Measurements from ENCODE around the gene ERRFI1.

ERRFI1 gene

GRCh38 chr1:8019229-8019620, 6.9 kb downstream of the ERRFI1 start:
- no peak for DNase-seq (ENCODE audit: low read depth in 3 of 3)

DNA sequence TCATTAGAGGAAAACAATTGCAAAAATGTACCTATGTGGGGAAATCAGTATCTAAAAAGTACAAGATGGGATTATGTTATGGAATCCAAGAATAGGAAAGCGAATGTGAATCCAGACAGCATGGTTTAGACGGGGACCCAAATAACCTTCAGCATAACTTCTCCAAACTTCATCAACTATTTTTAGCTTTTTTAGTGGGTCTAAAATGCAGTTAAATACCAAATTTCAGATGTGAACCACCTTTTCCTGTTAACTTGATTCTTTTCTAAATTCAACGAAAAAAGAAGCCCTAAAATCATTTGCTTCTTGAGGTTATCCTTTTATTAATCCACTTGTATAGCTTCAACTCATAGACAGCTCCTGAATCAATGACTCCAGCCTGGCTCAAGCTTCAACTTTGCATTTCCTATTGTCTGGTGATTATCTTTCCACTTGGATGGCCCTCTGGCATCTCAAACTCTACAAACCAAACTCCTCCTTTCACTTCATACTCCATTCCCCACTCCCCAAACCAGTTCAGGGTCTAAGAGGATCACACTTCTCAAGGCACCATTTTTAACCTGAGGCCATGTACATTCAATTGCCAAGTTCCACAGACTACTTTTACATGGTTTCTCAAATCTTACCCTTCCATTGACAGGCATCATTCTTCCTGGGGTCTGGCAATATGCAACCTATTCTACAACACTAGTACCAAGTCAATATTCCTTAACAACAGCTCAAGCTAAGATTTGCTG, 7.4 kb downstream of the ERRFI1 start:
- DNase-seq (ENCODE audit: low read depth in 3 of 3), result no peak

GRCh38 chr1:8017495-8018197, 8.5 kb downstream of the ERRFI1 start:
- no peak for DNase-seq (ENCODE audit: low read depth in 3 of 3)

DNA sequence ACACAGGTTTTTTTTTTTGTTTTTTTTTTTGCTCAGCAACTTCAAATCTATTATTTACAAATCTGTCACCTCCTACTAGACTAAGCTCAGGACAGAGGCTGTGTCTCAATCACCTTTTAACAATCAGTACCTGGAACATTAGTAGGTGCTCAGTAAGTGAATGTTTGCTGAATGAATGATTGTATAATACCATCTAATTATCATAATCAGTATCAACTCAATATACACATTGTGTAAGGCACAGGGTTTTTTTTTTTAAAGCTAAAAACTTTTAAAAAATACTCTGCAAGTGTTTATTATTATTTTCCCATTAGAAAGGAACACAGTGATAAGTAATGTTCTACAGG, 9.2 kb downstream of the ERRFI1 start:
- no peak for DNase-seq (ENCODE audit: low read depth in 3 of 3)

GRCh38 chr1:8016210-8016894, 9.8 kb downstream of the ERRFI1 start:
- DNase-seq (ENCODE audit: low read depth in 3 of 3), result no peak

GRCh38 chr1:8015809-8016165, 10.3 kb downstream of the ERRFI1 start:
- no peak for DNase-seq (ENCODE audit: low read depth in 3 of 3)

GRCh38 chr1:8015036-8015808, 10.9 kb downstream of the ERRFI1 start:
- no peak for DNase-seq (ENCODE audit: low read depth in 3 of 3)

DNA sequence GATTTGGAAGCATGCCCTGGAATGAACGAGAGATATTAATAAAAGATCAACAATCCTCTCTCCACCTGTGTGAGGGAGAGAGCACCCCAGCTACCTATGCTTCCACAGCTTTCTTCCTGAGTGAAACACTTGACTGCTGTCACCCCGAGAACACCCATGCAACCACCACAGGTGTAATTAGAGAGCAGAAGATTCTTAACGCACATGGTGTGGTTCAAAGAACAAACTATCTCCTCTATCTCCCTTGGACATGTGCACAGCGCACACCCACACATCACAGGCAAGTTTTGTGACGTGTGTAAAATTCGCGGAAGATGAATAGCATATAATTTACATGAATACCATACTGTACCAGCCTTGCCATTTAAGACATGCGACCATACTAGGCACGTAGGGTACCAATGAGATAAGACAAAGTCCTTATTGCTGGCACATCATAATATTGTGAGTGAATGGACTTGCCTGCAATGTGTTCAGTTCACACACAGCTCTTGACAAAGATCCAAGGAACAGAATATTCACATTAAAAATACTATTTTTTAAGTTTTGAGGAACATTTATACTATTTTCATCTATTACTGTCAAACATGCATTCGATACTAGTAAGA, 11.6 kb downstream of the ERRFI1 start:
- no peak for DNase-seq (ENCODE audit: low read depth in 3 of 3)

DNA sequence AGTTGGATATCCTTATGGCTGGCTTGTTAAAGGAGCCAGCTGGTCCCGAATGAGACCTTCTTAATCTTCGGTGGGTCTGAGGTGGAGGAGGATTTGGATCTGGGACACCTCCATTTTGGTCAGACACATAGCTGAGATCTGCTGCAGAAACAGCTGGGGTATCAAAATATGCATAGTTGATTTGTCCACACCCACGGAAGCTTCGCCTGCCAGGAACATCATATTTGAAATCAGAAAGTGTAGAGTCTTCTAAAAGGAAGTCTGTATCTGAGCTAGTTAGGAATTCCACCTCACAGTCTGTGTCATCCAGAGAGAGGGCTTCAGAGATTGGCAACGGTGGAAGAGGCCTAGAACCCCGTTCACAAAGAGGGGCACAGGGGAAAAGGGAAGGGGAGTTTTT, 12.3 kb downstream of the ERRFI1 start:
- DNase-seq (ENCODE audit: low read depth in 3 of 3), result no peak

GRCh38 chr1:8013399-8013798, 12.7 kb downstream of the ERRFI1 start:
- DNase-seq (ENCODE audit: low read depth in 3 of 3), result no peak

GRCh38 chr1:8012955-8013354, 13.2 kb downstream of the ERRFI1 start:
- DNase-seq (ENCODE audit: low read depth in 3 of 3), result no peak

DNA sequence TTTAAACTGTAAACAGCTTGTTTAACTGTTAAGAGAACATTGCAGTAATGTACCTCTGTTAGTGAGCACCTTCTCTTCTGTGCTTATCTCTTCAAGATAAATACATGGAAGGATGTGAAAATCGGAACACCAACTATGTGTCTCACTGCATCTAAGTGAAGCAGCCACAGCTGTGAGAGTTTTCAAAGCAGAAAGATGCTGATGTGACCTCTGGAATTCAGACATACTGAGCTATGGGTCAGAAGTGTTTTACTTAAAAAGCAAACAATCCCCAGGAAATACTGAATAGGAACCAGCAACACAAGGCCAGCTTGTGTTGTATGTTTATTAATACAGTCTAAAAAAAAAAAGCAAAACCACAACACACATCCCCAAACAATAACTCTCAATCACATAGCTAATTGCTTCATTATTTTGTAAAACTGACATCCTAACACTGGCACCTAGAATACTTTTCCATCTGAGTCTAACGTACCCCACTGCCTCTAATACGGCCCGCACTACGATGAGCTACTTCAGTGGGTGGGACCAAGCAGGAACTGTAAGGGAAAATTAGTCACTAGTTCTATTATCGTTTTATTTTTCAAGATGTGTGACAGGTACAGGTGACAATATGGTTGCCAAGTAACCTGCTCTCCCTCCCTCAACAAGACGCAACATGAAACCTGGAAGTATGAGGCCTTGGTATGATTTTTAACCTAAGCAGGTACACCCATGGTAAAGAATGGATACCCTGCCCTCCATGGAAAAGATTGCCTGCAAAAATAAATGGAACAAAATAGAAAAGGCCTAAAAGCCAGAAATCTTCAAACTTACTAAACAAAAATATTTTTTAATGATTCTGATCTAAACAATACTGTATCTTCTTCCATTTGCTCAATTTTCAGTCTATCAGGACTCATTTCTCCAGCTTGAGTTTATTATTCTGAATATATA, 13.9 kb downstream of the ERRFI1 start:
- no peak for DNase-seq (ENCODE audit: low read depth in 3 of 3)

- DNase-seq (ENCODE audit: low read depth in 3 of 3), result no peak
These were observed 15.1 kb downstream of the ERRFI1 start for GRCh38 chr1:8011016-8011415.

DNA sequence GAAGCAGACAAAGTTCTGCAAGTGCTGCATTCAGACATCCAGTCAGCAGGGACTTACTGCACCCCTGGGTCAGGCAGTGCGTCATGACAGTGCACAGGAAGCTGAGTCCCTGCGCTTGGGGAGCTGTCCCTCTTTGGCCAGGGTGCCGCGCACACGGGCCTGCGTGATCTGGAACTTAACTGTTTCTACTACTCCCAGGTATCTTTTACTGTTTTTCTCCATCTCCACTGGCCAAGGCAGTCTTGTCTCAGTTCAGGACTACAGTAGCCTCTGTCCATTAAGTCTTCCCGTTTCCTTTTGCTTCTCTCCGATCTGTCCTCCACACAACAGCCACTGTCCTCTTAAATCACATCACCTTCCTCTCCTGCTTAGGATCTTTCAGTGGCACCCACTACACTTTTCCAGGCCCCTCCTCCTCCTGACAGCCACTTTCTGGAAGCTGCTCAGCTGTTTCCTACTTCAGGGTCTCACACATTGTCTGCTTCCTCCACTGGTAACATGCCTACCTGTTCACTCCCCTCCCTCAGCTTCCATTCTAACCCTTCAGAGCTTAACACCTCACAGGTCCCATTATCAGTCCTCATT, 15.9 kb downstream of the ERRFI1 start:
- DNase-seq (ENCODE audit: low read depth in 3 of 3), result no peak

GRCh38 chr1:8009043-8010002, 16.8 kb downstream of the ERRFI1 start:
- DNase-seq (ENCODE audit: low read depth in 3 of 3), result no peak

DNA sequence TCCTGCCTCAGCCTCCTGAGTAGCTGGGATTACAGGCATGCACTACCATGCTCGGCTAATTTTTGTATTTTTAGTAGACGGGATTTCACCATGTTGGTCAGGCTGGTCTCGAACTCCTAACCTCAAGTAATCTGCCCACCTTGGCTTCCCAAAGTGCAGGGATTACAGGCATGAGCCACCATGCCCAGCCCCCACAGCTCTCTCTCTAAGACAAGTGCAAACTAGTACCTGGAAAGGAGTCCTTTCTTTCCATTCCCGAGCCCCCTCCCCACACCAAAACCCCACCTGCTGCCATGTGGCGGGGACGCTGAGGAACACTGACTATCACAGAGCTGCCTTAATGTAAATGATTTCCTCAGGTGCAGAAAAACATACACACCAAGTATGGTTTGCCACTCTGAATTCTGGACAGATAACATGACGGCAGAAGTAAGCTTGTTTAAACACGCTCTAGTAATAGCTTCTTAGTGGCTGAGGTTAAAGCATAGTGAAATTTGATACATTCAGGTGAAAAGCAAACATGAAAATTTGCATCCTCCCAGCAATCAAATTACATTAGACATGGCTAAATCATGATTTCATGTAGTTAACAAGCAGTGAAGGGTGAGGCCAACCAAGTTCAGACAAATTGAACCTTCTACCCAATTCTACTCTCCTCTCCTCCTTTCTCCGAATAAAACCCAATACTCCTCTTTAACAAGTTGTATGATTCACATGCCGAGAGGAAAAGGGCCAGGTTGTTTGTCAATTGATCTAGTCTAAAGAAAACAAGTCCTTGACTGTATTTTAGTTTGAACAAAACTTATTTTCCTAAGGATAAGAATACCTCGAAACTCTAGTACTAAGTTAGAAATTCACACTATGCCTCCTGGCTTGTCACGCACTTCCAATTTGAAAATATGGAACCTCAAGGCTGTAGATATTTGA, 19.8 kb downstream of the ERRFI1 start:
- no peak for DNase-seq (ENCODE audit: low read depth in 3 of 3)

GRCh38 chr1:8004803-8005573, 21.1 kb downstream of the ERRFI1 start:
- no peak for DNase-seq (ENCODE audit: low read depth in 3 of 3)
